Activated CD8-positive, alpha-beta memory T cell treated with anti-CD3 and anti-CD28 coated beads, Interleukin-2, amount 10 ng/mL, durations not matched to agents 7 days and 5 days (primary cell): ENCODE data around the gene IGSF8. TPM values are rescaled to one million over a fixed set of nuclear protein-coding genes. Genes with fewer than 3 reads are reported as not detected.

Experiments used
- ATAC-seq: fragments of 150-1000 bp; cut with Tn5 transposase; one replicate; pipeline ENCODE4 v1.10.0; 2021; ENCODE audit warnings: moderate library complexity
- CTCF ChIA-PET: fragments of 350-600 bp; sonication (Branson Sonifier 250); formaldehyde crosslinking; loops from one replicate; lab custom pipeline; 2021; ENCODE audit warnings: antibody characterized with exemption; lab: Charles Lee
- DNase-seq: peaks from one replicate; pipeline ENCODE4 v3.0.0-alpha.2; 2020
- H3K27ac Mint-ChIP-seq: one replicate; pipeline ENCODE4 v1.8.0; 2021; ENCODE audit warnings: mild to moderate bottlenecking, mixed read lengths
- H3K27me3 Mint-ChIP-seq: one replicate; pipeline ENCODE4 v1.8.0; 2021; ENCODE audit warnings: mixed read lengths
- H3K36me3 Mint-ChIP-seq: one replicate; pipeline ENCODE4 v1.8.0; 2021; ENCODE audit warnings: mild to moderate bottlenecking, mixed read lengths
- H3K4me1 Mint-ChIP-seq: one replicate; pipeline ENCODE4 v1.8.0; 2021; ENCODE audit warnings: mixed read lengths
- H3K4me3 Mint-ChIP-seq: one replicate; pipeline ENCODE4 v1.8.0; 2021; ENCODE audit warnings: mild to moderate bottlenecking, moderate library complexity, mixed read lengths
- H3K9me3 Mint-ChIP-seq: one replicate; pipeline ENCODE4 v1.8.0; 2022; ENCODE audit warnings: low read depth, mixed read lengths
- total RNA-seq, 2 experiments: library from RNA; stranded (reverse); gene quantifications; one replicate each; pipeline ENCODE4 v1.2.3, GENCODE V29; 2021

Gene IGSF8
- total RNA-seq, 2 experiments from 2014 or later = 30.9 to 35.0 TPM

GRCh38 chr1:160097151-160097910 is 1.1 kb downstream of the IGSF8 start:
- peaks cover 35% of the 10 kb centered on the region for H3K4me1 Mint-ChIP-seq
- no peaks in the 10 kb centered on the region for H3K27me3 Mint-ChIP-seq
- no peak for ATAC-seq
- H3K4me3 Mint-ChIP-seq = peak overlapping the region; percentile 86
- CTCF ChIA-PET = interaction anchor here (0.9 to 5.0 kb wide), 9 partner anchors 9 to 279 kb away, joined by 3 to 115 read pairs (median 6); partner anchors contain the start of gene KCNJ9
- no peaks in the 10 kb centered on the region for H3K9me3 Mint-ChIP-seq
- H3K36me3 Mint-ChIP-seq = peaks cover 4% of the 10 kb centered on the region
- H3K27ac Mint-ChIP-seq = peak overlapping the region; percentile 72
- DNase-seq = peak; percentile 53

GRCh38 chr1:160096274-160097116 is 1.9 kb downstream of the IGSF8 start:
- Mint-ChIP-seq H3K27me3 (no peaks in the 10 kb centered on the region), H3K27ac (peak overlapping the region; percentile 72), H3K4me3 (peak overlapping the region; percentile 86), H3K4me1 (peaks cover 35% of the 10 kb centered on the region), H3K36me3 (peaks cover 6% of the 10 kb centered on the region), H3K9me3 (no peaks in the 10 kb centered on the region)
- ATAC-seq = no peak
- no peak for DNase-seq
- CTCF ChIA-PET = interaction anchor here (1.0 to 5.0 kb wide), 5 partner anchors 14 to 155 kb away, joined by 3 to 115 read pairs (median 4); partner anchors contain the start of gene KCNJ9

- Mint-ChIP-seq H3K4me3 (no peak overlapping the region), H3K36me3 (peaks cover 6% of the 10 kb centered on the region), H3K27me3 (no peaks in the 10 kb centered on the region), H3K27ac (peak overlapping the region; percentile 1), H3K4me1 (peaks cover 31% of the 10 kb centered on the region), H3K9me3 (no peaks in the 10 kb centered on the region)
- ATAC-seq (no peak), DNase-seq (no peak)
- CTCF ChIA-PET = interaction anchor here (1.3 to 5.0 kb wide), 3 partner anchors 13 to 49 kb away, joined by 3 to 115 read pairs (median 10); partner anchors contain the start of gene KCNJ9
Measured at GRCh38 chr1:160095382-160096105, 2.9 kb downstream of the IGSF8 start.

GRCh38 chr1:160094806-160095205 is 3.6 kb downstream of the IGSF8 start:
- Mint-ChIP-seq H3K4me3 (no peak overlapping the region), H3K27me3 (no peaks in the 10 kb centered on the region), H3K27ac (no peak overlapping the region), H3K4me1 (peaks cover 30% of the 10 kb centered on the region), H3K36me3 (peaks cover 6% of the 10 kb centered on the region), H3K9me3 (no peaks in the 10 kb centered on the region)
- DNase-seq = no peak
- no peak for ATAC-seq
- CTCF ChIA-PET = interaction anchor here (2.2 to 5.0 kb wide), 2 partner anchors 12 to 48 kb away, joined by 10 to 115 read pairs; partner anchors contain the start of gene KCNJ9

GRCh38 chr1:160094291-160094625 is 4.2 kb downstream of the IGSF8 start:
- H3K36me3 Mint-ChIP-seq = peaks cover 6% of the 10 kb centered on the region
- peaks cover 25% of the 10 kb centered on the region for H3K4me1 Mint-ChIP-seq
- no peak for DNase-seq
- no peak overlapping the region for H3K4me3 Mint-ChIP-seq
- no peaks in the 10 kb centered on the region for H3K9me3 Mint-ChIP-seq
- no peak for ATAC-seq
- no peak overlapping the region for H3K27ac Mint-ChIP-seq
- CTCF ChIA-PET = interaction anchor here (1.5 to 28.8 kb wide), 2 partner anchors 9 to 35 kb away, joined by 8 to 633 read pairs; partner anchors contain the start of gene KCNJ10
- H3K27me3 Mint-ChIP-seq = no peaks in the 10 kb centered on the region

GRCh38 chr1:160093624-160094290 is 4.7 kb downstream of the IGSF8 start:
- ATAC-seq (no peak), DNase-seq (no peak)
- no peaks in the 10 kb centered on the region for H3K27me3 Mint-ChIP-seq
- H3K36me3 Mint-ChIP-seq = peaks cover 6% of the 10 kb centered on the region
- no peak overlapping the region for H3K27ac Mint-ChIP-seq
- no peaks in the 10 kb centered on the region for H3K9me3 Mint-ChIP-seq
- no peak overlapping the region for H3K4me3 Mint-ChIP-seq
- H3K4me1 Mint-ChIP-seq = peaks cover 23% of the 10 kb centered on the region
- CTCF ChIA-PET = interaction anchor here (1.5 to 28.8 kb wide), 2 partner anchors 8 to 34 kb away, joined by 8 to 633 read pairs; partner anchors contain the start of gene KCNJ10

- Mint-ChIP-seq H3K36me3 (peaks cover 6% of the 10 kb centered on the region), H3K4me1 (peaks cover 23% of the 10 kb centered on the region), H3K4me3 (no peak overlapping the region), H3K27me3 (no peaks in the 10 kb centered on the region), H3K9me3 (no peaks in the 10 kb centered on the region), H3K27ac (no peak overlapping the region)
- CTCF ChIA-PET = interaction anchor here (1.5 to 28.8 kb wide), 2 partner anchors 7 to 34 kb away, joined by 8 to 633 read pairs; partner anchors contain the start of gene KCNJ10
- no peak for ATAC-seq
- DNase-seq = no peak
Measured at GRCh38 chr1:160093069-160093395, 5.4 kb downstream of the IGSF8 start.

- Mint-ChIP-seq H3K27ac (no peak overlapping the region), H3K27me3 (no peaks in the 10 kb centered on the region), H3K4me1 (peaks cover 19% of the 10 kb centered on the region), H3K9me3 (no peaks in the 10 kb centered on the region), H3K36me3 (peaks cover 6% of the 10 kb centered on the region), H3K4me3 (no peak overlapping the region)
- DNase-seq (no peak), ATAC-seq (no peak)
- CTCF ChIA-PET = interaction anchor here (28.8 kb wide), 1 partner anchor 33 kb away, joined by 633 read pairs; the partner anchor contains the start of gene KCNJ10
Measured at GRCh38 chr1:160092366-160093068, 5.9 kb downstream of the IGSF8 start.

- Mint-ChIP-seq H3K27me3 (no peaks in the 10 kb centered on the region), H3K9me3 (no peaks in the 10 kb centered on the region), H3K36me3 (peaks cover 6% of the 10 kb centered on the region), H3K4me3 (no peak overlapping the region), H3K4me1 (peaks cover 11% of the 10 kb centered on the region), H3K27ac (no peak overlapping the region)
- ATAC-seq (no peak), DNase-seq (no peak)
- CTCF ChIA-PET = interaction anchor here (28.8 kb wide), 1 partner anchor 32 kb away, joined by 633 read pairs; the partner anchor contains the start of gene KCNJ10
Measured at GRCh38 chr1:160091666-160092223, 6.7 kb downstream of the IGSF8 start.

- Mint-ChIP-seq H3K27ac (no peak overlapping the region), H3K4me3 (no peak overlapping the region), H3K36me3 (peaks cover 6% of the 10 kb centered on the region), H3K4me1 (peaks cover 4% of the 10 kb centered on the region), H3K9me3 (no peaks in the 10 kb centered on the region), H3K27me3 (no peaks in the 10 kb centered on the region)
- ATAC-seq = no peak
- CTCF ChIA-PET = interaction anchor here (28.8 kb wide), 1 partner anchor 31 kb away, joined by 633 read pairs; the partner anchor contains the start of gene KCNJ10
- no peak for DNase-seq
Measured at GRCh38 chr1:160090760-160091159, 7.7 kb downstream of the IGSF8 start.

GRCh38 chr1:160089883-160090282 is 8.5 kb downstream of the IGSF8 start:
- no peak overlapping the region for H3K27ac Mint-ChIP-seq
- ATAC-seq = no peak
- CTCF ChIA-PET = interaction anchor here (28.8 kb wide), 1 partner anchor 30 kb away, joined by 633 read pairs; the partner anchor contains the start of gene KCNJ10
- H3K36me3 Mint-ChIP-seq = peaks cover 6% of the 10 kb centered on the region
- no peak for DNase-seq
- no peaks in the 10 kb centered on the region for H3K9me3 Mint-ChIP-seq
- peaks cover 4% of the 10 kb centered on the region for H3K4me1 Mint-ChIP-seq
- H3K4me3 Mint-ChIP-seq = no peak overlapping the region
- H3K27me3 Mint-ChIP-seq = no peaks in the 10 kb centered on the region
